Measurements from ENCODE around the gene KCNMB2.
"Not testable (repeated sequence)": the region's sequence is repeated elsewhere in the genome, so short reads cannot be mapped to it uniquely, and the experiment has no call there.

The KCNMB2 gene

DNA sequence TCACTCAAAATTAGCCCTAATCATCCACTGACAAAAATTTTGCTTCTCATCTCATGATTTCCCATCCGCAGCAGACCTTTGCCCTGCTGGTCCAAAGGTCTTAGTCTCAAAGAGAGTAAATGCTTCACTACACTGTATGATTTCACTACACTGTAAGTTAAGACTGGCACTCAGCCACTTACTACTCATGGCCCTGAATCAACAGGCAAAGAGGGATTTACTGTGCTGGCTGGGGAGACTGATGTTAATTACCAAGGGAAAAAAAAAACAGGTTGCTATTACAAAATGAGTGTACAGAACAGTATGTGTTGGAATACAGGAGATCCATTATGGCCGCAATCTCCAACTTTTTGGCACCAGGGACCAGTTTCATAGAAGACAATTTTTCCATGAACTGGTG lies 320.6 kb downstream of the KCNMB2 start:
- no peaks in the 10 kb centered on the region for H3K9me3 ChIP-seq (ENCODE audit: insufficient read depth, low read length, severe bottlenecking)
- H3K79me2 ChIP-seq (ENCODE audit: insufficient read depth, low read length): no peaks in the 10 kb centered on the region
- TF ChIP-seq, protein P1, sequence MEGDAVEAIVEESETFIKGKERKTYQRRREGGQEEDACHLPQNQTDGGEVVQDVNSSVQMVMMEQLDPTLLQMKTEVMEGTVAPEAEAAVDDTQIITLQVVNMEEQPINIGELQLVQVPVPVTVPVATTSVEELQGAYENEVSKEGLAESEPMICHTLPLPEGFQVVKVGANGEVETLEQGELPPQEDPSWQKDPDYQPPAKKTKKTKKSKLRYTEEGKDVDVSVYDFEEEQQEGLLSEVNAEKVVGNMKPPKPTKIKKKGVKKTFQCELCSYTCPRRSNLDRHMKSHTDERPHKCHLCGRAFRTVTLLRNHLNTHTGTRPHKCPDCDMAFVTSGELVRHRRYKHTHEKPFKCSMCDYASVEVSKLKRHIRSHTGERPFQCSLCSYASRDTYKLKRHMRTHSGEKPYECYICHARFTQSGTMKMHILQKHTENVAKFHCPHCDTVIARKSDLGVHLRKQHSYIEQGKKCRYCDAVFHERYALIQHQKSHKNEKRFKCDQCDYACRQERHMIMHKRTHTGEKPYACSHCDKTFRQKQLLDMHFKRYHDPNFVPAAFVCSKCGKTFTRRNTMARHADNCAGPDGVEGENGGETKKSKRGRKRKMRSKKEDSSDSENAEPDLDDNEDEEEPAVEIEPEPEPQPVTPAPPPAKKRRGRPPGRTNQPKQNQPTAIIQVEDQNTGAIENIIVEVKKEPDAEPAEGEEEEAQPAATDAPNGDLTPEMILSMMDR (IDR thresholded peaks at IDR 0.05; ENCODE audit: borderline replicate concordance, extremely low read depth, low read length, poor library complexity, severe bottlenecking): no peak
- TF ChIP-seq EZH2 (IDR thresholded peaks at IDR 0.05; ENCODE audit: borderline replicate concordance, low read depth, low read length, severe bottlenecking): no peak
- H3K4me2 ChIP-seq (ENCODE audit: insufficient read depth, low read length): no peak overlapping the region
- DNase-seq (no peak), ATAC-seq (ENCODE audit: insufficient read depth, low read depth) (no peak)
- no peaks in the 10 kb centered on the region for H3K27me3 ChIP-seq (ENCODE audit: insufficient read depth, low read length, poor library complexity)
- no peak overlapping the region for H2AFZ ChIP-seq (ENCODE audit: low read depth, low read length)
- H3K4me3 ChIP-seq (ENCODE audit: low read depth in 1 of 2, low read length in 2 of 2): no peak overlapping the region
- no peaks in the 10 kb centered on the region for H3K36me3 ChIP-seq (ENCODE audit: insufficient read depth, low read length)
- no peaks in the 10 kb centered on the region for H4K20me1 ChIP-seq (ENCODE audit: insufficient read depth, low read length)
- no peak overlapping the region for H3K27ac ChIP-seq (ENCODE audit: low read length)
- no peaks in the 10 kb centered on the region for H3K4me1 ChIP-seq (ENCODE audit: insufficient read depth, low read length)
- H3K9ac ChIP-seq (ENCODE audit: low read depth, low read length): no peak overlapping the region

DNA sequence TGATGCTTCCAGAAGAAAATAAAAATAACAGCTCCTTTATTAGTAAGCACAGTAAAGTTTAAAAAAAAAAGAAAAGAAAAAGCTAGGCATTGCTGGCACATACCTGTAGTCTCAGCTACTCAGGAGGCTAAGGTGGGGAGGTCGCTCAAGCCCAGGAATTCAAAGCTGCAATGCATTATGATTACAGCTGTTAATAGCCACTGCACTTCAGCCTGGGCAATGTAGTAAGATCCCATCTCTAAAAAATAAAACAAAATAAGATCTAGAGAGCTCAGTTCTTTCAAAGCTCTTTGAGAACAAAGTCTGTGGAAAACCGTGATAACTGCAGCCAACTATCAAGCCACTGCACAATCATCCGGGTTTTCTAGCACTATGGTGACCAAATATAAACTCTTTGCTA lies 323.1 kb downstream of the KCNMB2 start:
- no peak for DNase-seq

DNA sequence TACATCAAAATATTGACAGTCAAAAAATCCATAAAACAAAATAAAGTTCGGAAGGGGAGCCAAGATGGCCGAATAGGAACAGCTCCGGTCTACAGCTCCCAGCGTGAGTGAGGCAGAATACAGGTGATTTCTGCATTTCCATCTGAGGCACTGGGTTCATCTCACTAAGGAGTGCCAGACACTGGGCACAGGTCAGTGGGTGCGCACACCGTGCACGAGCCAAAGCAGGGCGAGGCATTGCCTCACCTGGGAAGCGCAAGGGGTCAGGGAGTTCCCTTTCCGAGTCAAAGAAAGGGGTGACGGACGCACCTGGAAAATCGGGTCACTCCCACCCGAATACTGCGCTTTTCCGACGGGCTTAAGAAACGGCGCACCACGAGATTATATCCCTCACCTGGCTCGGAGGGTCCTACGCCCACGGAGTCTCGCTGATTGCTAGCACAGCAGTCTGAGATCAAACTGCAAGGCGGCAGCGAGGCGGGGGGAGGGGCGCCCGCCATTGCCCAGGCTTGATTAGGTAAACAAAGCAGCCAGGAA lies 323.7 kb downstream of the KCNMB2 start:
- H3K27ac ChIP-seq (ENCODE audit: low read length); H3K27me3 ChIP-seq (ENCODE audit: insufficient read depth, low read length, poor library complexity); H4K20me1 ChIP-seq (ENCODE audit: insufficient read depth, low read length); H3K79me2 ChIP-seq (ENCODE audit: insufficient read depth, low read length); H3K36me3 ChIP-seq (ENCODE audit: insufficient read depth, low read length); H3K9me3 ChIP-seq (ENCODE audit: insufficient read depth, low read length, severe bottlenecking); H2AFZ ChIP-seq (ENCODE audit: low read depth, low read length); H3K9ac ChIP-seq (ENCODE audit: low read depth, low read length); DNase-seq; H3K4me3 ChIP-seq (ENCODE audit: low read depth in 1 of 2, low read length in 2 of 2); H3K4me2 ChIP-seq (ENCODE audit: insufficient read depth, low read length); ATAC-seq (ENCODE audit: insufficient read depth, low read depth); H3K4me1 ChIP-seq (ENCODE audit: insufficient read depth, low read length): not testable (repeated sequence)

More for the DNA sequence above, 323.1 kb downstream of the KCNMB2 start:
- H3K79me2 ChIP-seq (ENCODE audit: insufficient read depth, low read length): no peaks in the 10 kb centered on the region
- H3K27me3 ChIP-seq (ENCODE audit: insufficient read depth, low read length, poor library complexity): no peaks in the 10 kb centered on the region
- no peak overlapping the region for H3K27ac ChIP-seq (ENCODE audit: low read length)
- no peak overlapping the region for H3K9ac ChIP-seq (ENCODE audit: low read depth, low read length)
- no peaks in the 10 kb centered on the region for H3K36me3 ChIP-seq (ENCODE audit: insufficient read depth, low read length)
- no peak for ATAC-seq (ENCODE audit: insufficient read depth, low read depth)
- H3K4me2 ChIP-seq (ENCODE audit: insufficient read depth, low read length): no peak overlapping the region
- TF ChIP-seq, protein P1 (IDR thresholded peaks at IDR 0.05; ENCODE audit: borderline replicate concordance, extremely low read depth, low read length, poor library complexity, severe bottlenecking): no peak
- no peak for TF ChIP-seq EZH2 (IDR thresholded peaks at IDR 0.05; ENCODE audit: borderline replicate concordance, low read depth, low read length, severe bottlenecking)
- no peak overlapping the region for H3K4me3 ChIP-seq (ENCODE audit: low read depth in 1 of 2, low read length in 2 of 2)
- H3K9me3 ChIP-seq (ENCODE audit: insufficient read depth, low read length, severe bottlenecking): no peaks in the 10 kb centered on the region
- H4K20me1 ChIP-seq (ENCODE audit: insufficient read depth, low read length): no peaks in the 10 kb centered on the region
- no peaks in the 10 kb centered on the region for H3K4me1 ChIP-seq (ENCODE audit: insufficient read depth, low read length)
- no peak overlapping the region for H2AFZ ChIP-seq (ENCODE audit: low read depth, low read length)

DNA sequence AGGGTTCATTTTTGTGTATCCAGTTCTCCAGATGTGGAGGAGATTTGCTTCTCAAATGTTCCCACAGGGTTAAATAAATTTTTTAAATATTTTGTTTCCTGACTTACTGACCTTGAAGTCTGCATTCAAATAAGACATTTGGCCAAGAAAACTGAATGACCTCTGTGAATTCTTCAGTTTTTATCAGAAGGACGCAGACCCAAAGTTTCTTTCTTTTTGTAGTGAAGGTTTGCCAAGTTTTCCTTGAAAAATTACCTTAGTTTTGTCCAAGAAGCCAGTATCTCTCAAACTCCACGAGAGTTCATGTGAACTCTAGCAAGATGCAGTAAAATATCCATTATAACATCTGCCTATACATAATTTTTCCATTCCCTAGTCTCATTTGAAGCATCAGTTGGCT lies 332.4 kb downstream of the KCNMB2 start:
- no peak for ATAC-seq (ENCODE audit: insufficient read depth, low read depth)

More for the DNA sequence above, 332.4 kb downstream of the KCNMB2 start:
- H3K4me1 ChIP-seq (ENCODE audit: insufficient read depth, low read length): no peaks in the 10 kb centered on the region
- no peak overlapping the region for H3K27ac ChIP-seq (ENCODE audit: low read length)
- no peaks in the 10 kb centered on the region for H3K36me3 ChIP-seq (ENCODE audit: insufficient read depth, low read length)
- no peak for DNase-seq
- no peaks in the 10 kb centered on the region for H3K27me3 ChIP-seq (ENCODE audit: insufficient read depth, low read length, poor library complexity)
- no peak overlapping the region for H3K9ac ChIP-seq (ENCODE audit: low read depth, low read length)
- H3K79me2 ChIP-seq (ENCODE audit: insufficient read depth, low read length): no peaks in the 10 kb centered on the region
- TF ChIP-seq, protein P1 (IDR thresholded peaks at IDR 0.05; ENCODE audit: borderline replicate concordance, extremely low read depth, low read length, poor library complexity, severe bottlenecking): no peak
- no peak for TF ChIP-seq EZH2 (IDR thresholded peaks at IDR 0.05; ENCODE audit: borderline replicate concordance, low read depth, low read length, severe bottlenecking)
- no peak overlapping the region for H2AFZ ChIP-seq (ENCODE audit: low read depth, low read length)
- H3K4me3 ChIP-seq (ENCODE audit: low read depth in 1 of 2, low read length in 2 of 2): no peak overlapping the region
- H3K4me2 ChIP-seq (ENCODE audit: insufficient read depth, low read length): no peak overlapping the region
- no peaks in the 10 kb centered on the region for H3K9me3 ChIP-seq (ENCODE audit: insufficient read depth, low read length, severe bottlenecking)
- H4K20me1 ChIP-seq (ENCODE audit: insufficient read depth, low read length): no peaks in the 10 kb centered on the region

Data from DND-41 (cell line).